HCT116 (cell line): Measurements from ENCODE around the gene IGFBP6. TPM values are rescaled to one million over a fixed set of nuclear protein-coding genes. Genes with fewer than 3 reads are reported as not detected.

Experiments used
- ATAC-seq: fragments of 200-7000 bp; cut with Tn5 transposase; 2 replicates; pipeline ENCODE4 v1.9.1; 2020; ENCODE audit warnings: mild to moderate bottlenecking, moderate library complexity
- BruUV-seq: library from RNA; stranded (reverse); fragments of 400-500 nt; replicated peaks from 2 replicates; lab custom pipeline; 2021; lab: Mats Ljungman, UMichigan
- CTCF ChIA-PET: fragments of 300-600 bp; sonication (Branson Sonifier 250); formaldehyde crosslinking; loops from one replicate; lab custom pipeline; 2021; ENCODE audit warnings: antibody characterized with exemption; lab: Charles Lee
- POLR2A ChIA-PET: fragments of 300-600, 350-600 bp; sonication (Branson Sonifier 250); formaldehyde crosslinking; loops from one replicate; lab custom pipeline; 2021; ENCODE audit warnings: antibody characterized with exemption; lab: Charles Lee
- RAD21 ChIA-PET, 2 experiments: fragments of 300-600 bp; sonication (Branson Sonifier 250); formaldehyde crosslinking; loops; one replicate each; lab custom pipeline; 2023; ENCODE audit warnings: low total read pairs in 2 of 2; ENCODE audit not compliant: uncharacterized antibody in 2 of 2, unreplicated experiment in 2 of 2, low non-redundant PET in 1 of 2; lab: Charles Lee
- DNase-seq: peaks from one replicate; pipeline ENCODE4 v3.0.0-alpha.2; 2010; ENCODE audit warnings: low read depth, low spot score
- H2AFZ ChIP-seq: fragments of 200-600 bp; shearing (Covaris generic), sonication (generic); 2 replicates; pipeline ENCODE4 v1.6.1; 2017; ENCODE audit warnings: low read depth, mixed run types, mixed read lengths, antibody characterized with exemption, low read length; ENCODE audit not compliant: poor library complexity, severe bottlenecking
- H3K27ac ChIP-seq: 2 replicates; pipeline ENCODE4 v1.5.1; 2012; ENCODE audit warnings: low read depth, low read length
- H3K27me3 ChIP-seq: fragments of 200-600 bp; sonication (generic); 2 replicates; pipeline ENCODE4 v1.6.1; 2016; ENCODE audit warnings: mixed run types, low read length, mixed read lengths; ENCODE audit not compliant: insufficient read depth
- H3K36me3 ChIP-seq, 2 experiments: fragments of 200-500 bp in 1 of 2; fragments of 200-600 bp in 1 of 2; sonication (Bioruptor generic) in 1 of 2; sonication (generic) in 1 of 2; 2 replicates each; pipeline versions ENCODE4 v1.5.1 to v1.6.1; 2014 to 2016; ENCODE audit warnings: low read length in 2 of 2, inconsistent platforms in 1 of 2, mixed read lengths in 1 of 2, mixed run types in 1 of 2; ENCODE audit not compliant: insufficient read depth in 2 of 2, control insufficient read depth in 1 of 2
- H3K4me1 ChIP-seq, 2 experiments: fragments of 200-600 bp in 1 of 2; sonication (generic) in 1 of 2; 2 replicates each; pipeline versions ENCODE4 v1.5.1 to v1.6.1; 2012 to 2017; ENCODE audit warnings: low read length in 2 of 2, inconsistent platforms in 1 of 2, mild to moderate bottlenecking in 1 of 2, mixed read lengths in 1 of 2, mixed run types in 1 of 2, moderate library complexity in 1 of 2; ENCODE audit not compliant: insufficient read depth in 2 of 2, control insufficient read depth in 1 of 2
- H3K4me2 ChIP-seq: fragments of 200-600 bp; sonication (generic); 2 replicates; pipeline ENCODE4 v1.6.1; 2017; ENCODE audit warnings: mixed run types, low read length, mixed read lengths
- H3K4me3 ChIP-seq, 2 experiments: fragments of 200-600 bp in 1 of 2; sonication (generic) in 1 of 2; replicated peaks in 1 of 2; 2 replicates each; pipeline ENCODE4 v1.5.1; 2011 to 2016; ENCODE audit warnings: low read length in 2 of 2, control low read depth in 1 of 2, low read depth in 1 of 2, mild to moderate bottlenecking in 1 of 2, mixed read lengths in 1 of 2, mixed run types in 1 of 2
- H3K79me2 ChIP-seq: fragments of 200-600 bp; sonication (generic); 2 replicates; pipeline ENCODE4 v1.6.1; 2017; ENCODE audit warnings: mild to moderate bottlenecking, mixed run types, low read length, moderate library complexity, mixed read lengths; ENCODE audit not compliant: insufficient read depth
- H3K9ac ChIP-seq: fragments of 200-600 bp; sonication (generic); 2 replicates; pipeline ENCODE4 v1.6.1; 2016; ENCODE audit warnings: low read length, mixed read lengths
- H3K9me2 ChIP-seq: fragments of 200-600 bp; sonication (generic), shearing (Covaris generic); 2 replicates; pipeline ENCODE4 v1.6.1; 2017; ENCODE audit warnings: mixed run types, mild to moderate bottlenecking, moderate library complexity; ENCODE audit not compliant: insufficient read depth
- H3K9me3 ChIP-seq, 2 experiments: fragments of 200-500 bp in 1 of 2; fragments of 200-600 bp in 1 of 2; sonication (Bioruptor generic) in 1 of 2; sonication (generic) in 1 of 2; 2 replicates each; pipeline ENCODE4 v1.6.1; 2014 to 2017; ENCODE audit warnings: low read length in 2 of 2, mixed read lengths in 2 of 2, inconsistent platforms in 1 of 2, low read depth in 1 of 2, mild to moderate bottlenecking in 1 of 2, mixed run types in 1 of 2, moderate library complexity in 1 of 2; ENCODE audit not compliant: control insufficient read depth in 1 of 2, insufficient read depth in 1 of 2
- H4K20me1 ChIP-seq: fragments of 200-600 bp; sonication (generic), shearing (Covaris generic); 2 replicates; pipeline ENCODE4 v1.6.1; 2017; ENCODE audit warnings: mixed run types, mild to moderate bottlenecking, moderate library complexity; ENCODE audit not compliant: insufficient read depth
- CBX3 ChIP-seq: IDR thresholded peaks from 2 replicates; pipeline ENCODE4 v1.6.1; 2012; ENCODE audit warnings: low read depth
- CEBPB ChIP-seq: IDR thresholded peaks from 2 replicates; pipeline ENCODE4 v1.6.1; 2012; ENCODE audit warnings: low read depth
- EGR1 ChIP-seq: IDR thresholded peaks from 2 replicates; pipeline ENCODE4 v1.6.1; 2012; ENCODE audit warnings: low read depth
- ELF1 ChIP-seq: IDR thresholded peaks from 2 replicates; pipeline ENCODE4 v1.6.1; 2012; ENCODE audit warnings: low read depth, borderline replicate concordance
- EZH2 ChIP-seq: fragments of 200-600 bp; sonication (generic); IDR thresholded peaks from 2 replicates; pipeline ENCODE4 v1.6.1; 2017; ENCODE audit warnings: antibody characterized with exemption, mixed run types
- EZH2phosphoT487 ChIP-seq: fragments of 200-600 bp; IDR thresholded peaks from 2 replicates; pipeline ENCODE4 v1.6.1; 2018; ENCODE audit warnings: antibody characterized with exemption, borderline replicate concordance
- FOSL1 ChIP-seq: IDR thresholded peaks from 2 replicates; pipeline ENCODE4 v1.6.1; 2012; ENCODE audit warnings: low read depth
- JUND ChIP-seq: IDR thresholded peaks from 2 replicates; pipeline ENCODE4 v1.6.1; 2012
- POLR2A ChIP-seq: IDR thresholded peaks from 2 replicates; pipeline ENCODE4 v1.7.0; 2011; ENCODE audit warnings: borderline replicate concordance; ENCODE audit not compliant: insufficient read depth, insufficient read length; ENCODE audit errors: extremely low read depth
- POLR2AphosphoS5 ChIP-seq: IDR thresholded peaks from 2 replicates; pipeline ENCODE4 v1.6.1; 2011; ENCODE audit warnings: mild to moderate bottlenecking, low read depth, low read length, moderate library complexity
- RAD21 ChIP-seq: IDR thresholded peaks from 2 replicates; pipeline ENCODE4 v1.6.1; 2012; ENCODE audit warnings: low read depth, mild to moderate bottlenecking
- SP1 ChIP-seq: IDR thresholded peaks from 2 replicates; pipeline ENCODE4 v1.6.1; 2012; ENCODE audit warnings: low read depth
- SRF ChIP-seq: IDR thresholded peaks from 2 replicates; pipeline ENCODE4 v1.6.1; 2012; ENCODE audit warnings: low read depth
- TCF7L2 ChIP-seq: IDR thresholded peaks from 2 replicates; pipeline ENCODE4 v1.7.0; 2011; ENCODE audit warnings: borderline replicate concordance, inconsistent platforms; ENCODE audit not compliant: insufficient read depth, insufficient read length; ENCODE audit errors: extremely low read depth
- YY1 ChIP-seq: IDR thresholded peaks from 2 replicates; pipeline ENCODE4 v1.6.1; 2011; ENCODE audit warnings: low read length, low read depth, moderate library complexity, mild to moderate bottlenecking; ENCODE audit not compliant: insufficient replicate concordance; ENCODE audit errors: extremely low read depth
- intact Hi-C: fragments of 100-400 bp; cut with micrococcal nuclease; formaldehyde crosslinking; loops from 2 replicates; pipeline ENCODE4 v1.10.0; 2022
- total RNA-seq: library from RNA; stranded (reverse); gene quantifications from one replicate; pipeline ENCODE4 v1.2.1, GENCODE V29; 2021; ENCODE audit not compliant: unreplicated experiment
- TF ChIP-seq, protein P1 (sequence below): IDR thresholded peaks from 2 replicates; pipeline ENCODE4 v1.6.1; 2011; ENCODE audit warnings: mild to moderate bottlenecking, low read length, moderate library complexity; ENCODE audit not compliant: insufficient replicate concordance; ENCODE audit errors: extremely low read depth
- TF ChIP-seq, protein P2 (sequence below): IDR thresholded peaks from 2 replicates; pipeline ENCODE4 v1.6.1; 2012; ENCODE audit warnings: low read depth
- TF ChIP-seq, protein P3 (sequence below), 3 experiments: fragments of 200-600 bp in 1 of 3; sonication (generic) in 1 of 3; IDR thresholded peaks in 2 of 3; conservative IDR thresholded peaks in 1 of 3; 2 replicates each; pipeline ENCODE4 v1.5.1; 2012 to 2017; ENCODE audit warnings: low read depth in 2 of 3, low read length in 2 of 3, antibody characterized with exemption in 1 of 3, borderline replicate concordance in 1 of 3, control low read depth in 1 of 3, mild to moderate bottlenecking in 1 of 3, mixed read lengths in 1 of 3, mixed run types in 1 of 3, moderate library complexity in 1 of 3; ENCODE audit not compliant: insufficient read depth in 1 of 3
- TF ChIP-seq, protein P4 (sequence below): IDR thresholded peaks from 2 replicates; pipeline ENCODE4 v1.6.1; 2012

IGFBP6 gene
- total RNA-seq, 1 experiment from 2014 or later, result 83.4 TPM

DNA sequence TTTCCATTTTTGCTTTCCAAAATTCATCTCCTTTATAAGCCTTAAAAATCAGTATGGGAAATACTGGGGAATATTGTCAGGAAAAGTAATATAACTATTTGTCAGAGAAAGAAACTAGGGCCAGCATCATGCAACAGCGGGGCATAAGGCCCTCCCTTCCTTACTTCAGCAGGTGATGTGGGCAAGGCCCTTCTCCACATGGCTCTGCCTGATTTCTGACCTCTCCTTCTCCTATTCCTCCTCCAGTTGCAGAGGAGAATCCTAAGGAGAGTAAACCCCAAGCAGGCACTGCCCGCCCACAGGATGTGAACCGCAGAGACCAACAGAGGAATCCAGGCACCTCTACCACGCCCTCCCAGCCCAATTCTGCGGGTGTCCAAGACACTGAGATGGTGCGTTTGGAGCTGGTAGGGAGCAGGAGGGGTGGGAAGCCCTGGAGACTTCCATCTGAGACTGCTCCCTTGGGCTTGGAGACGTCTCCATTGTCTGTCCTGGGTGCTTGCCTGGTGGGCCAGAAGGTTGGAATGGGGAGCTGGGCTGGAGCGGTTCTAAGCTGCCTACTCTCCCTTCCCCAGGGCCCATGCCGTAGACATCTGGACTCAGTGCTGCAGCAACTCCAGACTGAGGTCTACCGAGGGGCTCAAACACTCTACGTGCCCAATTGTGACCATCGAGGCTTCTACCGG, 3.1 kb downstream of the IGFBP6 start:
- Histone ChIP-seq H4K20me1 (no peaks in the 10 kb centered on the region), H3K79me2 (no peaks in the 10 kb centered on the region), H3K27ac (0 out of 2 replicates have a peak overlapping the region, but pooled peaks have one; percentile 6), H3K4me3 (peak overlapping the region in 1 of 2 experiments; percentile 19; a peak in 1 of 4 replicates), H3K9me2 (no peaks in the 10 kb centered on the region), H3K4me2 (peak overlapping the region; percentile 59), H3K27me3 (no peaks in the 10 kb centered on the region), H3K9ac (peak overlapping the region; percentile 38), H3K9me3 (no peaks in the 10 kb centered on the region), H3K36me3 (no peaks in the 10 kb centered on the region), H2AFZ (no peak overlapping the region), H3K4me1 (peaks cover 34 to 61% of the 10 kb centered on the region in 2 experiments)
- RAD21 ChIA-PET, result interaction anchor here (1.0 to 1.9 kb wide), 2 partner anchors 34 to 35 kb away, joined by 5 to 27 read pairs; no protein-coding TSS in a partner anchor
- POLR2A ChIA-PET, result interaction anchor here (1.6 to 3.6 kb wide), 3 partner anchors 21 to 47 kb away, joined by 6 to 27 read pairs (median 13); partner anchors contain the start of gene SPRYD3
- BruUV-seq, result no TSS peak
- no peak for DNase-seq
- CTCF ChIA-PET, result interaction anchor here (1.9 to 3.6 kb wide), 5 partner anchors 21 to 57 kb away, joined by 6 to 110 read pairs (median 12); partner anchors contain the start of gene SPRYD3
- no peak for TF ChIP-seq POLR2A
- TF ChIP-seq JUND, result no peak
- TF ChIP-seq, protein P1, sequence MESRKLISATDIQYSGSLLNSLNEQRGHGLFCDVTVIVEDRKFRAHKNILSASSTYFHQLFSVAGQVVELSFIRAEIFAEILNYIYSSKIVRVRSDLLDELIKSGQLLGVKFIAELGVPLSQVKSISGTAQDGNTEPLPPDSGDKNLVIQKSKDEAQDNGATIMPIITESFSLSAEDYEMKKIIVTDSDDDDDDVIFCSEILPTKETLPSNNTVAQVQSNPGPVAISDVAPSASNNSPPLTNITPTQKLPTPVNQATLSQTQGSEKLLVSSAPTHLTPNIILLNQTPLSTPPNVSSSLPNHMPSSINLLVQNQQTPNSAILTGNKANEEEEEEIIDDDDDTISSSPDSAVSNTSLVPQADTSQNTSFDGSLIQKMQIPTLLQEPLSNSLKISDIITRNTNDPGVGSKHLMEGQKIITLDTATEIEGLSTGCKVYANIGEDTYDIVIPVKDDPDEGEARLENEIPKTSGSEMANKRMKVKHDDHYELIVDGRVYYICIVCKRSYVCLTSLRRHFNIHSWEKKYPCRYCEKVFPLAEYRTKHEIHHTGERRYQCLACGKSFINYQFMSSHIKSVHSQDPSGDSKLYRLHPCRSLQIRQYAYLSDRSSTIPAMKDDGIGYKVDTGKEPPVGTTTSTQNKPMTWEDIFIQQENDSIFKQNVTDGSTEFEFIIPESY, result no peak
- no peak for TF ChIP-seq ELF1
- no peak for TF ChIP-seq SP1
- no peak for TF ChIP-seq EZH2
- no peak for TF ChIP-seq CEBPB
- TF ChIP-seq, protein P2, sequence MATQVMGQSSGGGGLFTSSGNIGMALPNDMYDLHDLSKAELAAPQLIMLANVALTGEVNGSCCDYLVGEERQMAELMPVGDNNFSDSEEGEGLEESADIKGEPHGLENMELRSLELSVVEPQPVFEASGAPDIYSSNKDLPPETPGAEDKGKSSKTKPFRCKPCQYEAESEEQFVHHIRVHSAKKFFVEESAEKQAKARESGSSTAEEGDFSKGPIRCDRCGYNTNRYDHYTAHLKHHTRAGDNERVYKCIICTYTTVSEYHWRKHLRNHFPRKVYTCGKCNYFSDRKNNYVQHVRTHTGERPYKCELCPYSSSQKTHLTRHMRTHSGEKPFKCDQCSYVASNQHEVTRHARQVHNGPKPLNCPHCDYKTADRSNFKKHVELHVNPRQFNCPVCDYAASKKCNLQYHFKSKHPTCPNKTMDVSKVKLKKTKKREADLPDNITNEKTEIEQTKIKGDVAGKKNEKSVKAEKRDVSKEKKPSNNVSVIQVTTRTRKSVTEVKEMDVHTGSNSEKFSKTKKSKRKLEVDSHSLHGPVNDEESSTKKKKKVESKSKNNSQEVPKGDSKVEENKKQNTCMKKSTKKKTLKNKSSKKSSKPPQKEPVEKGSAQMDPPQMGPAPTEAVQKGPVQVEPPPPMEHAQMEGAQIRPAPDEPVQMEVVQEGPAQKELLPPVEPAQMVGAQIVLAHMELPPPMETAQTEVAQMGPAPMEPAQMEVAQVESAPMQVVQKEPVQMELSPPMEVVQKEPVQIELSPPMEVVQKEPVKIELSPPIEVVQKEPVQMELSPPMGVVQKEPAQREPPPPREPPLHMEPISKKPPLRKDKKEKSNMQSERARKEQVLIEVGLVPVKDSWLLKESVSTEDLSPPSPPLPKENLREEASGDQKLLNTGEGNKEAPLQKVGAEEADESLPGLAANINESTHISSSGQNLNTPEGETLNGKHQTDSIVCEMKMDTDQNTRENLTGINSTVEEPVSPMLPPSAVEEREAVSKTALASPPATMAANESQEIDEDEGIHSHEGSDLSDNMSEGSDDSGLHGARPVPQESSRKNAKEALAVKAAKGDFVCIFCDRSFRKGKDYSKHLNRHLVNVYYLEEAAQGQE, result no peak
- TF ChIP-seq, protein P3, sequence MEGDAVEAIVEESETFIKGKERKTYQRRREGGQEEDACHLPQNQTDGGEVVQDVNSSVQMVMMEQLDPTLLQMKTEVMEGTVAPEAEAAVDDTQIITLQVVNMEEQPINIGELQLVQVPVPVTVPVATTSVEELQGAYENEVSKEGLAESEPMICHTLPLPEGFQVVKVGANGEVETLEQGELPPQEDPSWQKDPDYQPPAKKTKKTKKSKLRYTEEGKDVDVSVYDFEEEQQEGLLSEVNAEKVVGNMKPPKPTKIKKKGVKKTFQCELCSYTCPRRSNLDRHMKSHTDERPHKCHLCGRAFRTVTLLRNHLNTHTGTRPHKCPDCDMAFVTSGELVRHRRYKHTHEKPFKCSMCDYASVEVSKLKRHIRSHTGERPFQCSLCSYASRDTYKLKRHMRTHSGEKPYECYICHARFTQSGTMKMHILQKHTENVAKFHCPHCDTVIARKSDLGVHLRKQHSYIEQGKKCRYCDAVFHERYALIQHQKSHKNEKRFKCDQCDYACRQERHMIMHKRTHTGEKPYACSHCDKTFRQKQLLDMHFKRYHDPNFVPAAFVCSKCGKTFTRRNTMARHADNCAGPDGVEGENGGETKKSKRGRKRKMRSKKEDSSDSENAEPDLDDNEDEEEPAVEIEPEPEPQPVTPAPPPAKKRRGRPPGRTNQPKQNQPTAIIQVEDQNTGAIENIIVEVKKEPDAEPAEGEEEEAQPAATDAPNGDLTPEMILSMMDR (IDR thresholded peaks at IDR 0.05 in 2 of 3, conservative IDR thresholded peaks at IDR 0.05 in 1 of 3; ENCODE audit: borderline replicate concordance in 1 of 3, insufficient read depth in 1 of 3, low read depth in 2 of 3, low read length in 2 of 3), result no peak
- no peak for TF ChIP-seq CBX3
- no peak for TF ChIP-seq POLR2AphosphoS5
- TF ChIP-seq, protein P4, sequence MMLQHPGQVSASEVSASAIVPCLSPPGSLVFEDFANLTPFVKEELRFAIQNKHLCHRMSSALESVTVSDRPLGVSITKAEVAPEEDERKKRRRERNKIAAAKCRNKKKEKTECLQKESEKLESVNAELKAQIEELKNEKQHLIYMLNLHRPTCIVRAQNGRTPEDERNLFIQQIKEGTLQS, result no peak
- no peak for TF ChIP-seq EGR1
- no peak for TF ChIP-seq TCF7L2
- TF ChIP-seq FOSL1, result no peak
- no peak for TF ChIP-seq RAD21
- no peak for TF ChIP-seq EZH2phosphoT487
- TF ChIP-seq YY1, result no peak
- no peak for TF ChIP-seq SRF
- intact Hi-C loops, result no loop called here
- ATAC-seq, result no peak
